A549 (cell line): ENCODE measurements around the gene MAGOH. TPM values are rescaled to one million over a fixed set of nuclear protein-coding genes. Genes with fewer than 3 reads are reported as not detected.

ENCODE experiments used
- ATAC-seq, 2 experiments: fragments of 200-7000 bp in 1 of 2; fragments of >200 bp in 1 of 2; cut with Nextera tagmentation in 1 of 2; cut with Tn5 transposase in 1 of 2; 3 replicates each; pipeline versions ENCODE4 v1.8.0 to v1.9.1; 2018 to 2020; ENCODE audit warnings: mild to moderate bottlenecking in 1 of 2, moderate library complexity in 1 of 2
- CTCF ChIA-PET: fragments of 300-600 bp; sonication (Branson Sonifier 250); formaldehyde crosslinking; extraction: SDS; loops from one replicate; lab custom pipeline; 2021; ENCODE audit warnings: antibody characterized with exemption, inconsistent platforms; lab: Yijun Ruan, JAX
- POLR2A ChIA-PET: fragments of 350-600 bp; formaldehyde crosslinking; extraction: SDS; loops from one replicate; lab custom pipeline; 2021; ENCODE audit warnings: antibody characterized with exemption, inconsistent platforms; lab: Yijun Ruan, JAX
- DNase-seq, 2 experiments: peaks; one replicate each; pipeline versions ENCODE4 v3.0.0 to v3.0.0-alpha.2; 2011 to 2016; ENCODE audit warnings: low read depth in 1 of 2, low spot score in 1 of 2
- FAIRE-seq: peaks from 2 replicates; lab custom pipeline; 2011; peaks lifted over from hg19 to GRCh38; lab: Jason Lieb, UNC
- H3K27ac ChIP-seq, 2 experiments: fragments of >200 bp; sonication (Bioruptor Twin); formaldehyde crosslinking; 3 replicates each; pipeline ENCODE4 v1.5.1; 2016 to 2017
- H3K4me1 ChIP-seq: fragments of >200 bp; sonication (Bioruptor Twin); formaldehyde crosslinking; 3 replicates; pipeline ENCODE4 v1.6.1; 2016
- H3K4me2 ChIP-seq: fragments of >200 bp; sonication (Bioruptor Twin); formaldehyde crosslinking; 3 replicates; pipeline ENCODE4 v1.6.1; 2016
- H3K4me3 ChIP-seq: fragments of >200 bp; sonication (Bioruptor Twin); formaldehyde crosslinking; 3 replicates; pipeline ENCODE4 v1.5.1; 2016
- H3K9me3 ChIP-seq: fragments of >200 bp; sonication (Bioruptor Twin); formaldehyde crosslinking; 3 replicates; pipeline ENCODE4 v1.6.1; 2016
- ATOH8 ChIP-seq: fragments of 250-450 bp; sonication (Bioruptor Pico); IDR thresholded peaks from 2 replicates; pipeline ENCODE4 v1.5.0; 2020; ENCODE audit warnings: low read depth, mild to moderate bottlenecking, moderate library complexity
- BHLHE40 ChIP-seq: IDR thresholded peaks from 2 replicates; pipeline ENCODE4 v1.6.1; 2012; ENCODE audit warnings: low read depth, low read length, inconsistent platforms
- CEBPB ChIP-seq, 2 experiments: fragments of >200 bp in 1 of 2; sonication (Bioruptor Twin) in 1 of 2; formaldehyde crosslinking in 1 of 2; IDR thresholded peaks; 2 replicates each; pipeline ENCODE4 v1.6.1; 2012 to 2016
- EHF ChIP-seq: fragments of 250-450 bp; sonication (Bioruptor Pico); IDR thresholded peaks from 2 replicates; pipeline ENCODE4 v1.5.0; 2020; ENCODE audit warnings: mild to moderate bottlenecking
- ELK1 ChIP-seq: fragments of 150-350 bp; IDR thresholded peaks from 2 replicates; pipeline ENCODE4 v1.6.1; 2014; ENCODE audit warnings: low read depth, mild to moderate bottlenecking, low read length
- EP300 ChIP-seq, 2 experiments: fragments of >200 bp; sonication (Bioruptor Twin); formaldehyde crosslinking; IDR thresholded peaks; 2 replicates in 1 of 2; 3 replicates in 1 of 2; pipeline ENCODE4 v1.6.1; 2016 to 2017
- GATA3 ChIP-seq: IDR thresholded peaks from 2 replicates; pipeline ENCODE4 v1.6.1; 2012; ENCODE audit warnings: borderline replicate concordance
- HEYL ChIP-seq: fragments of 250-450 bp; sonication (Bioruptor Pico); IDR thresholded peaks from 2 replicates; pipeline ENCODE4 v1.8.0; 2021; ENCODE audit warnings: mild to moderate bottlenecking, moderate library complexity
- HMGXB4 ChIP-seq: fragments of 250-450 bp; sonication (Bioruptor Pico); IDR thresholded peaks from 2 replicates; pipeline ENCODE4 v1.5.0; 2021; ENCODE audit warnings: mild to moderate bottlenecking, moderate library complexity, borderline replicate concordance
- HOXA7 ChIP-seq: fragments of 250-450 bp; sonication (Bioruptor Pico); IDR thresholded peaks from 2 replicates; pipeline ENCODE4 v1.5.0; 2020; ENCODE audit warnings: mild to moderate bottlenecking, moderate library complexity
- HOXB13 ChIP-seq: fragments of 250-450 bp; sonication (Bioruptor Pico); IDR thresholded peaks from 2 replicates; pipeline ENCODE4 v1.5.0; 2020; ENCODE audit warnings: low read depth, mild to moderate bottlenecking, moderate library complexity
- JUNB ChIP-seq: fragments of >200 bp; sonication (Bioruptor Twin); formaldehyde crosslinking; IDR thresholded peaks from 2 replicates; pipeline ENCODE4 v1.6.1; 2016
- MAX ChIP-seq: IDR thresholded peaks from 2 replicates; pipeline ENCODE4 v1.6.1; 2012
- MAZ ChIP-seq: fragments of 150-350 bp; IDR thresholded peaks from 2 replicates; pipeline ENCODE4 v1.6.1; 2014; ENCODE audit warnings: antibody characterized with exemption, low read depth, low read length, borderline replicate concordance
- MYC ChIP-seq: IDR thresholded peaks from 2 replicates; pipeline ENCODE4 v1.6.1; 2012; ENCODE audit warnings: mild to moderate bottlenecking, inconsistent platforms, low read length, improper control_type of control experiment, borderline replicate concordance
- NPAS2 ChIP-seq: fragments of 250-450 bp; sonication (Bioruptor Pico); IDR thresholded peaks from 2 replicates; pipeline ENCODE4 v1.8.0; 2022; ENCODE audit warnings: mild to moderate bottlenecking, moderate library complexity, borderline replicate concordance
- RAD21 ChIP-seq, 2 experiments: fragments of >200 bp in 1 of 2; sonication (Bioruptor Twin) in 1 of 2; formaldehyde crosslinking in 1 of 2; IDR thresholded peaks in 1 of 2; conservative IDR thresholded peaks in 1 of 2; 2 replicates in 1 of 2; 3 replicates in 1 of 2; pipeline ENCODE4 v1.6.1; 2012 to 2018; ENCODE audit warnings: inconsistent platforms in 1 of 2
- REST ChIP-seq: fragments of 200-600 bp; sonication (generic); IDR thresholded peaks from 2 replicates; pipeline ENCODE4 v1.6.1; 2016; ENCODE audit warnings: antibody characterized with exemption, mild to moderate bottlenecking, moderate library complexity
- RNF2 ChIP-seq: fragments of 200-600 bp; sonication (generic); IDR thresholded peaks from 2 replicates; pipeline ENCODE4 v1.6.1; 2016; ENCODE audit warnings: low read depth, mild to moderate bottlenecking, antibody characterized with exemption, moderate library complexity, borderline replicate concordance
- ZC3H11A ChIP-seq: fragments of 450-650 bp; IDR thresholded peaks from 2 replicates; pipeline ENCODE4 v1.6.1; 2014; ENCODE audit warnings: antibody characterized with exemption, mild to moderate bottlenecking
- ZNF302 ChIP-seq: fragments of 250-450 bp; sonication (Bioruptor Pico); IDR thresholded peaks from 2 replicates; pipeline ENCODE4 v1.9.0; 2021; ENCODE audit warnings: inconsistent platforms, mild to moderate bottlenecking, moderate library complexity
- ZSCAN20 ChIP-seq: fragments of 250-450 bp; sonication (Bioruptor Pico); IDR thresholded peaks from 2 replicates; pipeline ENCODE4 v1.8.0; 2022; ENCODE audit warnings: mild to moderate bottlenecking, moderate library complexity
- WGBS: methylation state at CpG from one replicate; pipeline ENCODE4 v1.1.6; 2017; ENCODE audit errors: missing lambda C conversion rate; 5-methylcytosine and 5-hydroxymethylcytosine counted together
- polyA plus RNA-seq, 4 experiments: library from polyadenylated mRNA; depleted of rRNA in 3 of 4; stranded (reverse); fragments of >200 nt; fragmentation: RNase III in 1 of 4; extraction: RNeasy Plus Mini Kit Qiagen cat#74134 plus additional on column Dnase treatment in 1 of 4; gene quantifications; 2 replicates in 3 of 4; 3 replicates in 1 of 4; pipeline ENCODE4 v1.2.3, GENCODE V29; 2011 to 2017

MAGOH gene
- polyA plus RNA-seq, 2 of the 4 experiments (the other 2 are of a cell fraction), result 80.2 to 139 TPM

- CTCF ChIA-PET, result interaction anchor here (1.6 to 13.2 kb wide), 2 partner anchors 10 to 119 kb away, joined by 5 to 244 read pairs; no protein-coding TSS in a partner anchor
- POLR2A ChIA-PET, result no interaction called here
- 97% methylated on average over 7 of the region's 13 CpGs for WGBS
Measured at GRCh38 chr1:53274541-53275185, 36.3 kb upstream of the MAGOH start.

GRCh38 chr1:53274026-53274425 is 35.7 kb upstream of the MAGOH start:
- Histone ChIP-seq H3K4me1 (no peaks in the 10 kb centered on the region), H3K4me3 (no peak overlapping the region), H3K4me2 (no peak overlapping the region), H3K27ac (no peak overlapping the region), H3K9me3 (no peaks in the 10 kb centered on the region)
- DNase-seq, result no peak
- TF ChIP-seq HOXB13 (CRISPR knock-in tag) (no peak), MAZ (no peak), CEBPB (IDR thresholded peaks at IDR 0.05) (no peak), ZSCAN20 (CRISPR knock-in tag) (no peak), MAX (no peak), ATOH8 (CRISPR knock-in tag) (no peak), HMGXB4 (CRISPR knock-in tag) (no peak), EP300 (IDR thresholded peaks at IDR 0.05) (no peak), RNF2 (no peak), MYC (no peak), REST (no peak), ELK1 (no peak), ZNF302 (no peak), NPAS2 (CRISPR knock-in tag) (no peak), BHLHE40 (no peak), EHF (no peak), ZC3H11A (no peak), GATA3 (no peak), HOXA7 (CRISPR knock-in tag) (no peak)
- FAIRE-seq, result no peak
- 84% methylated on average over 2 of the region's 4 CpGs for WGBS
- CTCF ChIA-PET, result interaction anchor here (13.2 kb wide), 1 partner anchor 120 kb away, joined by 244 read pairs; no protein-coding TSS in a partner anchor
- no peak for ATAC-seq
- POLR2A ChIA-PET, result no interaction called here

More at GRCh38 chr1:53274541-53275185, 36.3 kb upstream of the MAGOH start:
- Histone ChIP-seq H3K4me2 (no peak overlapping the region), H3K9me3 (no peaks in the 10 kb centered on the region), H3K4me3 (no peak overlapping the region), H3K27ac (no peak overlapping the region), H3K4me1 (no peaks in the 10 kb centered on the region)
- DNase-seq, result no peak
- TF ChIP-seq JUNB (no peak), RAD21 (conservative IDR thresholded peaks at IDR 0.05 in 1 of 2, IDR thresholded peaks at IDR 0.05 in 1 of 2) (no peak), HEYL (no peak)
- FAIRE-seq, result no peak
- ATAC-seq, result no peak
